Measurements from ENCODE around the gene SEC14L6. TPM values are rescaled to one million over a fixed set of nuclear protein-coding genes. Genes with fewer than 3 reads are reported as not detected.

The SEC14L6 gene
- total RNA-seq, 1 donor from 2014 or later: not detected

GRCh38 chr22:30537083-30537731, 9.3 kb downstream of the SEC14L6 start:
- intact Hi-C loops (cut with micrococcal nuclease): no loop called here

DNA sequence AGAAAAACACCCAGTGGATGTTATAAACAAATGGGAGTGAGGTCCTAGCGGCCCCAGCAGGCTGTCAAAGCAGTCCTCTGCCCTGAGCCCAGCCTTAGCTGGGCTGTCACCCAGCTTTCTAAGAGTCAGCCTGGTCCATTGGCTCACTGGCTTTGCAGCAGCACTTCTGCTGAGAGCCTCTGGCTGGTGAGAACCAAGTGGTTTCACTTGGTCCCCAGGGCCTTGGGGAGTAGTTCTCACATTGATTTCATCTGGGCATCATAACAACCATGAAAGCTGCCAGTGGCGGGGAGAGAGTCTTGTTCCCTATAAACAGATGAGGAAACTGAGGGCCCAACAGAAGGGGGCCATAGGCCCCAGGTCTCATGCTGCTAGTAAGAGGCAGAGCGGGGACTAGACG, 11.4 kb downstream of the SEC14L6 start:
- intact Hi-C loops (cut with micrococcal nuclease): no loop called here

- intact Hi-C loops (cut with micrococcal nuclease): no loop called here
Observed at GRCh38 chr22:30531651-30532608, 14.6 kb downstream of the SEC14L6 start.

DNA sequence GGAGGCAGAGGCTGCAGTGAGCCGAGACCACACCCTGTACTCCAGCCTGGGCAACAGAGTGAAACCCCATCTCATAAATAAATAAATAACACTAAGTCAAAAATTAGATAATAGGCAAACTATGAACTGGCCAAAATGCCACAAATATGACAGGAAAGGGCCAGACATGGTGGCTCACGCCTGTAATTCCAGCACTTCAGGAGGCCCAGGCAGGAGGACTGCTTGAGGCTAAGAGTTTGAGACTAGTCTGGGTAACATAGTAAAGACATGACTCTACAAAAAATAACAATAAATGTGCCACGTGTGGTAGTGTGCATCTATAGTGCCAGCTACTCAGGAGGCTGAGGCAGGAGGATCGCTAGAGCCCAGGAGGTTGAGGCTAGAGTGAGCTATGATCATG, 19.9 kb downstream of the SEC14L6 start:
- intact Hi-C loops (cut with micrococcal nuclease): no loop called here

- intact Hi-C loops (cut with micrococcal nuclease): no loop called here
Observed at GRCh38 chr22:30523646-30524489, 22.7 kb downstream of the SEC14L6 start.

DNA sequence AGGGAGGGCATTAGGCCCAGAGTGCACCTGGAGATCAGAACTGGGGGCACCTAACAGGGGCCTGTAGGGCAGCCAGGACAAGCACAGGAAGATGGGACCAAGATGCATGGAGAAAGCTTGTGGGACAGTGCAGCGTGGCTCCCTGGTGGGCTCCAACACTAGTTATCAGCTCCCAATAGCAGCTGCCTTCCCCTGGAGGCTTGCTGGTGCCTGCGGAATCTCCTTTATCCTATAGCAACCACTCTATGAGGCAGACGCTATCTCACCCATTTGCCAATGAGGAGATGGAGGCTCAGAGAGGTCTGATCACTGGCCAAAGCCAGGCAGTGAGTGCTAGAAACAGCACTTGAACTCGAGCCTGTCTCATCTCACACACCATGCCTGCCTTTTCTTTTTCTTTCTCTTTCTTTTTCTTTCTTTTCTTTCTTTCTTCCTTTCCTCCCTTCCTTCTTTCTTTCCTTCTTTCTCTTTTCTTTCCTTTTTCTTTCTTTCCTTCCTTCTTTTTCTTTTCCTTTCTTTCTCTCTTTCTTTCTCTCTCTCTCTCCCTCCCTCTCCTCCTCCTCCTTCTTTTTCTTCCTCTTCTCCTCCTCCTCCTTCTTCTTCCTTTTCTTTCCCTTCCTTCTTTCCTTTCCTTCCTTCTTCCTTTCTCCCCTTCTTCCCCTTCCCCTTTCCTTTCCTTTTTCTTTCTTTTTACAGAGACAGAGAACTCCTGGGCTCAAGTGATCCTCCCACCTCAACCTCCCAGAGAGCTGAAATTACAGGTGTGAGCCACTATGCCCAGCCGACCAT, 25.0 kb downstream of the SEC14L6 start:
- intact Hi-C loops (cut with micrococcal nuclease): no loop called here

GRCh38 chr22:30519842-30520425, 26.6 kb downstream of the SEC14L6 start:
- intact Hi-C loops (cut with micrococcal nuclease): no loop called here

DNA sequence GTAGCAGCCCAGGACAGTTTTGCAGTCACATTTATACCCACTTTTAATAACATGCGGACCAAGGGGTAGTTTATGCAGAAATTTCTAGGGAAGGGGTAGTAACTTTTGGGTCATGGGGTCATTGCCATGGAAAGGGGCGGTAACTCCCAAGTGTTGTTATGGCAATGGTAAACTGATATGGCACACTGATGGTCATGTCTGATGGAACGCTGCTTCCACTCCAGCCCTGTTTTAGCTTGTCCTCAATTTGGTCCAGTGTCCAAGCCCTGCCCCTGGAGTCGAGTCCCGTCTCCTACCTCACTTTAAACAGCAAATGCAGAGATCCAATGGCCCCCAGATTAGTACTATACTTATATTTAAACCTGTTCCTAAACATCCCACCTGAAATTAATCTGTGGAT, 29.8 kb downstream of the SEC14L6 start:
- intact Hi-C loops (cut with micrococcal nuclease): no loop called here

GRCh38 chr22:30516273-30516672, 30.3 kb downstream of the SEC14L6 start:
- intact Hi-C loops (cut with micrococcal nuclease): no loop called here

DNA sequence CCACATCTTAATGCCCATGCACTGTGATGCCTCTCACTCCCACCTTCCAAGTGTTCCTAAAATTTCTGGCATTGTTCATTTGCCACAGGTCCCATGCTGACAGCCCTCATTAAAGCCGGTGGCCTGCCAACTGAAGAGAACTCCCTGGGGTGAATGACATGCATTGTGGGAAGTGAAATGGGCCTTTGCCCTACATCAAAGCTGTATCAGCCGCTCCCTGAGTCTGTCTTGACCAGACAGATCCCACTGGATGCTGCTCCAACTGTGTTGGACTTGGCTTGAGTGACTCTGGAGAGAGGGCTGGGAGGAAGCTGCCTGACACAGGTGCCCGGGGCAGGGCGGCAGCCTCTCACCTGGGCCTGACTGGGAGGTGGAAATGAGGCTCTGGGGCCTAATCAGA, 32.3 kb downstream of the SEC14L6 start:
- intact Hi-C loops (cut with micrococcal nuclease): no loop called here

DNA sequence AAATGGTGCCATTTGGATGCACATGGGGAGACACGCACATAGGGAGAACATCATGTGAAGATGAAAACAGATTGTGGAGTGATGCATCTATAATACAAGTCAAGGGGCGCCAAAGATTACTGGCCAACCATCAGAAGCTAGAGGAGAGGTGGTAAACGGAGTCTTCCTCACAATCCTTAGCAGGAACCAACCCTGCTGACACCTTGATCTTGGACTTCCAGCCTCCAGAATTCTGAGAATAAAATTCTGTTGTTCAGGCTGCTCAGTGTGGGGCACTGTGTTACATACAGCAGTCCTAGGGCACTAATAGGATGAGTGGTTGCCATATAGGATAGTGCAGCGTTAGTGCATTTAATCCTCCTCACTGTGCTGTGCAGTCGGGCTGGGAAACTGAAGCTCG, 33.1 kb downstream of the SEC14L6 start:
- intact Hi-C loops (cut with micrococcal nuclease): no loop called here

- intact Hi-C loops (cut with micrococcal nuclease): no loop called here
Observed at GRCh38 chr22:30511911-30512310, 34.6 kb downstream of the SEC14L6 start.

DNA sequence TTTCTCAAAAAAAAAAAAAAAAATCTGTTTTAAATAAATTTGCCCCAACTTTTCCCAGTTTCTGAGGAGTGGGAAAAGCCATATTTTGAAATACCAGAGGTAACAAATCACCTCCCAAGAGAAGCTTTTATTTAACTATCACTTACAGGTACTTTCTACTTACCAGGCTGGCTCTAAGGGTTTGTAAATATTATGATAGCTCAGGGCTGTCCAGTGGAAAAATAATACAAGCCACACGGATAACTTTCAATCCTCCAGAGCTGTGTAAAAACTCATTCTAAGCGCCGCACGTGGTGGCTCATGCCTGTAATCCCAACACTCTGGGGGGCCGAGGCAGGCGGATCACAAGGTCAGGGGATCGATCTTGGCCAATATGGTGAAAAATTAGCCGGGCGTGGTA, 35.4 kb downstream of the SEC14L6 start:
- intact Hi-C loops (cut with micrococcal nuclease): no loop called here

- intact Hi-C loops (cut with micrococcal nuclease): no loop called here
Observed at GRCh38 chr22:30508216-30508615, 38.3 kb downstream of the SEC14L6 start.

DNA sequence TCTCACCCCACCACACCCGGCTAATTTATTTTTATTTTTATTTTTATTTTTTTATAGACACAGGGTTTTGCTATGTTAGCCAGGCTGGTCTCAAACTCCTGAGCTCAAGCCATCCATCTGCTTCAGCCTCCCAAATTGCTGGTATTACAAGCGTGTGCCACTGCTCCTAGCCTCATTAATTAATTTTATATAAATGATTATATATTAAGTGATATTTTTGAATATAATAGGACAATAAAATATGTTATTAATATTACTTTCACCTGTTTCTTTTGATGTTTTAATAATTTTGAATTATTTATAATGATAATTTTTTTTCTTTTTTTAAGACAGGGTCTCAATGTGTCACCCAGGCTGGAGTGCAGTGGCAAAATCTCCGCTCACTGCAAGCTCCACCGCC, 38.9 kb downstream of the SEC14L6 start:
- intact Hi-C loops (cut with micrococcal nuclease): no loop called here

- intact Hi-C loops (cut with micrococcal nuclease): no loop called here
Observed at GRCh38 chr22:30506507-30506968, 40.0 kb downstream of the SEC14L6 start.

DNA sequence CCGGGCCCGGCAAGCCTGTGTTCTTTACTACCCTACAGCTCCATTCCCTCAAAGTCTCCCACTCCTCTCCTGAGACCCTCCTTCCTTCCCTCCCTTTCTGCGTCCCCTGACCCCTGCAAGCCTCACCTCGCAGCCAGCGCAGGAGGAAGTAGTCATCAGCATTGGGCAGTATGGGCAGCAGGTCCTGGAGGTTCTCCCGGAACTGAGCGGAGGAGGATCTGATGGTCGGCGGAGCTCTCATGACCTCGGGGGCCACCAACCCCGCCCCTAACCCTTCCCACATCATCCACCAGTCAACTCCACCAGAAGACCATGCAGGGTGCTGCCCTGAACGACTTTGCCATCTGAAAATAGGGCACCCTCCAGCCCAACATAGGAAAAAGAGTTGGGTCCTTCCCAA, 43.0 kb downstream of the SEC14L6 start:
- intact Hi-C loops (cut with micrococcal nuclease): no loop called here

DNA sequence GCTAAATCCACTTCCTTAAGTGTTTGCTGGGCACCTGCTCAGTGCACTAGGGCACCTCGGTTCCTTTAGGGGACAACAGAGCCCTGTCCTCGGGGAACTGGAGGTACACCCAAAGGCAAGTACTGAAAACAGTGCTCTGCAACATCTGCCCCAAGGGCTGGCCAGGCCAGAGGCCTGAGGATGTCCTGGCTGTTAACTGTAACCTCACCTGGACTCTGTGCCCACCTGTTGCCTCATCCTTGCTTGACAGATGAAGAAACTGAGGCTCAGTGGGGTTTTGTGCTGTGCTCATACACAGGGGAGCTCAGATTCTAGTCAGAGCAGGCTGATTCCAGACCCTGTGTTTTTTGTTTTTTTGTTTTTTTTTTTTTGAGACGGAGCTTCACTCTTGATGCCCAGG, 43.6 kb downstream of the SEC14L6 start:
- intact Hi-C loops (cut with micrococcal nuclease): no loop called here

DNA sequence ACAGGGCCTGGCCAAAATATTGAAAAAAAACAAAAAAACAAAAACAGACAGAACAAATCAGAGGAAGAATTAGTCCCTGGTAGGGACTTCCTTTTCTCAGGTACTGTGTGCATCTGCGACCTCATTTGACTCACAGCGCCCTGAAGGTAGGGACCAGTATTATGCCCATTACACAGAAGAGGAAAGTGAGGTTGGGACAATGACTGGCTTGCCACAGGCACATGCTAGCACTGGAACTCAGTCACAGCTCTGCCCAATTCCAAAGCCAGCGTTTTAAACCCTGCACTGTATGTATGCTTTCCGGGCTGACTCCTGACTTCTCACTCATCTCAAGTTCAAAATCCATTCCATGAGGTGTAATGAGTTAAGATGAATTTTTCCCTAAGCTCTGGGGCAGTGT, 44.4 kb downstream of the SEC14L6 start:
- intact Hi-C loops (cut with micrococcal nuclease): no loop called here

DNA sequence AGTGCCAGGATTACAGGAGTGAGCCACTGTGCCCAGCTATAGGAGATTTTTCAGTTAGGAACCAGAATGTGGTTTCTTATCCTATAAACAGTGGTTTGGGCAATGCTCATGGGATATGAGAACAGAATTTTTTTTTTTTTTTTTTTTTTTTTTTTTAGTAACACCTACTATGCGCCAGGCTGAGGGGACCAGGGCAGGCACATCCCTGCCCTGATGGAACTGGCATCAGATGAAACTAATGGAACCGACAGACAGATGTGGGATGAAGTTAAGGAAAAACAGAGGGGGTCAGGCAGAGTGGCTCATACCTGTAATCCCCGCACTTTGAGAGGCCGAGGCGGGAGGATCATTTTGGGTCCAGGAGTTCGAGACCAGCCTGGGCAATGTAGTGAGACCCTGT, 45.9 kb downstream of the SEC14L6 start:
- intact Hi-C loops (cut with micrococcal nuclease): no loop called here

Data from T-helper 2 cell treated with Interferon-gamma antibody and Interleukin-4, amounts not matched to agents 100 ng/mL and 5 ng/mL, for 36 hours (primary cell).